Measurements from ENCODE around the gene CFAP161.
"Not testable (repeated sequence)": the region's sequence is repeated elsewhere in the genome, so short reads cannot be mapped to it uniquely, and the experiment has no call there.

Gene CFAP161

GRCh38 chr15:81106560-81106959, 27.5 kb upstream of the CFAP161 start:
- in situ Hi-C loops (cut with MboI; ENCODE audit: low sequenced_read_pairs), result no loop called here

GRCh38 chr15:81107889-81108288, 26.2 kb upstream of the CFAP161 start:
- in situ Hi-C loops (cut with MboI; ENCODE audit: low sequenced_read_pairs), result no loop called here

GRCh38 chr15:81108427-81108826, 25.6 kb upstream of the CFAP161 start:
- in situ Hi-C loops (cut with MboI; ENCODE audit: low sequenced_read_pairs), result no loop called here

GRCh38 chr15:81111018-81111417, 23.1 kb upstream of the CFAP161 start:
- in situ Hi-C loops (cut with MboI; ENCODE audit: low sequenced_read_pairs), result no loop called here

- in situ Hi-C loops (cut with MboI; ENCODE audit: low sequenced_read_pairs), result no loop called here
Observed at GRCh38 chr15:81111510-81112470, 22.3 kb upstream of the CFAP161 start.

- in situ Hi-C loops (cut with MboI; ENCODE audit: low sequenced_read_pairs), result no loop called here
Observed at GRCh38 chr15:81113204-81113657, 20.8 kb upstream of the CFAP161 start.

- in situ Hi-C loops (cut with MboI; ENCODE audit: low sequenced_read_pairs), result no loop called here
Observed at GRCh38 chr15:81113861-81114291, 20.2 kb upstream of the CFAP161 start.

GRCh38 chr15:81115054-81115939, 18.8 kb upstream of the CFAP161 start:
- in situ Hi-C loops (cut with MboI; ENCODE audit: low sequenced_read_pairs), result no loop called here

GRCh38 chr15:81117136-81117535, 16.9 kb upstream of the CFAP161 start:
- in situ Hi-C loops (cut with MboI; ENCODE audit: low sequenced_read_pairs), result no loop called here

- in situ Hi-C loops (cut with MboI; ENCODE audit: low sequenced_read_pairs), result no loop called here
Observed at GRCh38 chr15:81117581-81117980, 16.5 kb upstream of the CFAP161 start.

GRCh38 chr15:81118361-81118760, 15.7 kb upstream of the CFAP161 start:
- in situ Hi-C loops (cut with MboI; ENCODE audit: low sequenced_read_pairs), result no loop called here

- in situ Hi-C loops (cut with MboI; ENCODE audit: low sequenced_read_pairs), result no loop called here
Observed at GRCh38 chr15:81120069-81120468, 14.0 kb upstream of the CFAP161 start.

- in situ Hi-C loops (cut with MboI; ENCODE audit: low sequenced_read_pairs), result no loop called here
Observed at GRCh38 chr15:81126892-81127291, 7.2 kb upstream of the CFAP161 start.

- in situ Hi-C loops (cut with MboI; ENCODE audit: low sequenced_read_pairs), result not testable (repeated sequence)
Observed at GRCh38 chr15:81141478-81141877, 7.4 kb downstream of the CFAP161 start.

- in situ Hi-C loops (cut with MboI; ENCODE audit: low sequenced_read_pairs), result no loop called here
Observed at GRCh38 chr15:81146006-81146405, 11.9 kb downstream of the CFAP161 start.

GRCh38 chr15:81146466-81146865, 12.4 kb downstream of the CFAP161 start:
- in situ Hi-C loops (cut with MboI; ENCODE audit: low sequenced_read_pairs), result no loop called here

GRCh38 chr15:81151389-81151788, 17.3 kb downstream of the CFAP161 start:
- in situ Hi-C loops (cut with MboI; ENCODE audit: low sequenced_read_pairs), result no loop called here

- in situ Hi-C loops (cut with MboI; ENCODE audit: low sequenced_read_pairs), result no loop called here
Observed at GRCh38 chr15:81152339-81152738, 18.3 kb downstream of the CFAP161 start.

- in situ Hi-C loops (cut with MboI; ENCODE audit: low sequenced_read_pairs), result no loop called here
Observed at GRCh38 chr15:81152799-81153198, 18.7 kb downstream of the CFAP161 start.

- in situ Hi-C loops (cut with MboI; ENCODE audit: low sequenced_read_pairs), result no loop called here
Observed at GRCh38 chr15:81155375-81156218, 21.5 kb downstream of the CFAP161 start.

- in situ Hi-C loops (cut with MboI; ENCODE audit: low sequenced_read_pairs), result no loop called here
Observed at GRCh38 chr15:81156324-81156723, 22.3 kb downstream of the CFAP161 start.

All from hTERT RPE-1 (cell line).